Nephron (organoid): ENCODE results near the gene ASIC5.

Source experiments
- H3K27ac Mint-ChIP-seq, 3 experiments: 2 replicates each; pipeline ENCODE4 v1.8.0; 2020; ENCODE audit warnings: mixed read lengths in 3 of 3, mild to moderate bottlenecking in 2 of 3, moderate library complexity in 1 of 3
- H3K27me3 Mint-ChIP-seq: 2 replicates; pipeline ENCODE4 v1.8.0; 2021; ENCODE audit warnings: low read depth, mild to moderate bottlenecking, moderate library complexity, mixed read lengths
- H3K36me3 Mint-ChIP-seq: 2 replicates; pipeline ENCODE4 v1.8.0; 2020; ENCODE audit warnings: low read depth, mixed read lengths
- H3K4me1 Mint-ChIP-seq: 2 replicates; pipeline ENCODE4 v1.8.0; 2020; ENCODE audit warnings: mixed read lengths
- H3K4me3 Mint-ChIP-seq, 3 experiments: 2 replicates each; pipeline ENCODE4 v1.8.0; 2020; ENCODE audit warnings: mild to moderate bottlenecking in 3 of 3, mixed read lengths in 3 of 3, moderate library complexity in 2 of 3
- H3K9me3 Mint-ChIP-seq: 2 replicates; pipeline ENCODE4 v1.8.0; 2020; ENCODE audit warnings: mixed read lengths
- CTCF ChIP-seq, 3 experiments: fragments of 200-600 bp; sonication (generic); IDR thresholded peaks; one replicate each; pipeline ENCODE4 v1.5.0; 2021; ENCODE audit warnings: antibody characterized with exemption in 3 of 3; ENCODE audit not compliant: unreplicated experiment in 3 of 3

Gene ASIC5

GRCh38 chr4:155907556-155907955 lies 41.5 kb upstream of the ASIC5 start:
- Mint-ChIP-seq H3K27me3 (no peaks in the 10 kb centered on the region), H3K27ac (peak overlapping the region; percentile 78 to 86 (median 86)), H3K4me3 (no peak overlapping the region), H3K36me3 (no peaks in the 10 kb centered on the region), H3K4me1 (peaks cover 32% of the 10 kb centered on the region), H3K9me3 (no peaks in the 10 kb centered on the region)
- no peak for TF ChIP-seq CTCF (IDR thresholded peaks at IDR 0.05; ENCODE audit: unreplicated experiment in 3 of 3)

GRCh38 chr4:155906554-155907247 lies 40.6 kb upstream of the ASIC5 start:
- Mint-ChIP-seq H3K27me3 (no peaks in the 10 kb centered on the region), H3K9me3 (no peaks in the 10 kb centered on the region), H3K27ac (peak overlapping the region; percentile 78 to 86 (median 86)), H3K4me1 (peaks cover 32% of the 10 kb centered on the region), H3K36me3 (no peaks in the 10 kb centered on the region), H3K4me3 (peak overlapping the region in 2 of 3 experiments; percentile 45 to 48)
- no peak for TF ChIP-seq CTCF (IDR thresholded peaks at IDR 0.05; ENCODE audit: unreplicated experiment in 3 of 3)

GRCh38 chr4:155904331-155904730 lies 38.3 kb upstream of the ASIC5 start:
- Mint-ChIP-seq H3K9me3 (no peaks in the 10 kb centered on the region), H3K36me3 (no peaks in the 10 kb centered on the region), H3K27me3 (no peaks in the 10 kb centered on the region), H3K4me3 (peak overlapping the region in 2 of 3 experiments; percentile 70 to 80), H3K4me1 (peaks cover 47% of the 10 kb centered on the region), H3K27ac (peak overlapping the region; percentile 22 to 92 (median 66))
- TF ChIP-seq CTCF (IDR thresholded peaks at IDR 0.05; ENCODE audit: unreplicated experiment in 3 of 3) = no peak

- Mint-ChIP-seq H3K9me3 (peaks cover 4% of the 10 kb centered on the region), H3K27ac (peak within 1 kb of the TSS; percentile 66 to 92 (median 68)), H3K27me3 (no peaks in the 10 kb centered on the region), H3K36me3 (no peaks in the 10 kb centered on the region), H3K4me1 (peaks cover 47% of the 10 kb centered on the region), H3K4me3 (peak within 1 kb of the TSS in 2 of 3 experiments; percentile 70 to 80)
- no peak for TF ChIP-seq CTCF (IDR thresholded peaks at IDR 0.05; ENCODE audit: unreplicated experiment in 3 of 3)
Observed at GRCh38 chr4:155903453-155903852, 37.4 kb upstream of the ASIC5 start, which contains the start of gene TDO2. Gene TDO2 (plus strand): TSS chr4:155903696. CDS start chr4:155903759, 63 bp downstream.

- Mint-ChIP-seq H3K9me3 (peaks cover 13% of the 10 kb centered on the region), H3K36me3 (peaks cover 6% of the 10 kb centered on the region), H3K27me3 (no peaks in the 10 kb centered on the region), H3K4me1 (peaks cover 37% of the 10 kb centered on the region), H3K4me3 (no peak overlapping the region), H3K27ac (peak overlapping the region; percentile 94 to 97 (median 95))
- TF ChIP-seq CTCF (IDR thresholded peaks at IDR 0.05; ENCODE audit: unreplicated experiment in 3 of 3) = no peak
Observed at GRCh38 chr4:155901013-155901412, 34.9 kb upstream of the ASIC5 start.

GRCh38 chr4:155900381-155900780 lies 34.3 kb upstream of the ASIC5 start:
- Mint-ChIP-seq H3K9me3 (peaks cover 17% of the 10 kb centered on the region), H3K4me3 (peak overlapping the region in 1 of 3 experiments; percentile 0), H3K27me3 (no peaks in the 10 kb centered on the region), H3K36me3 (peaks cover 6% of the 10 kb centered on the region), H3K4me1 (peaks cover 37% of the 10 kb centered on the region), H3K27ac (peak overlapping the region; percentile 94 to 97 (median 95))
- no peak for TF ChIP-seq CTCF (IDR thresholded peaks at IDR 0.05; ENCODE audit: unreplicated experiment in 3 of 3)
